Activated CD4-positive, alpha-beta T cell treated with anti-CD3 and anti-CD28 coated beads for 36 hours (primary cell): ENCODE results near the gene NEK1. TPM values are rescaled to one million over a fixed set of nuclear protein-coding genes. Genes with fewer than 3 reads are reported as not detected.

ENCODE experiments used
- ATAC-seq: fragments of 200-7000 bp; cut with Tn5 transposase; one replicate; pipeline ENCODE4 v1.10.0; 2021; ENCODE audit warnings: mild to moderate bottlenecking, moderate library complexity
- CTCF ChIA-PET: fragments of 350-600 bp; sonication (Branson Sonifier 250); formaldehyde crosslinking; loops from one replicate; lab custom pipeline; 2021; ENCODE audit warnings: antibody characterized with exemption; lab: Charles Lee
- POLR2A ChIA-PET: fragments of 350-600 bp; sonication (Branson Sonifier 250); formaldehyde crosslinking; loops from one replicate; lab custom pipeline; 2021; ENCODE audit warnings: antibody characterized with exemption, inconsistent platforms; lab: Charles Lee
- DNase-seq: peaks from one replicate; pipeline ENCODE4 v3.0.0-alpha.2; 2020
- H3K27ac Mint-ChIP-seq: one replicate; pipeline ENCODE4 v1.8.0; 2021; ENCODE audit warnings: mixed read lengths
- H3K27me3 Mint-ChIP-seq: one replicate; pipeline ENCODE4 v1.8.0; 2021; ENCODE audit warnings: mixed read lengths
- H3K36me3 Mint-ChIP-seq: one replicate; pipeline ENCODE4 v1.8.0; 2021; ENCODE audit warnings: low read depth, mixed read lengths
- H3K4me1 Mint-ChIP-seq: one replicate; pipeline ENCODE4 v1.8.0; 2021; ENCODE audit warnings: mixed read lengths
- H3K4me3 Mint-ChIP-seq: one replicate; pipeline ENCODE4 v1.8.0; 2021; ENCODE audit warnings: mild to moderate bottlenecking, moderate library complexity, mixed read lengths
- H3K9me3 Mint-ChIP-seq: one replicate; pipeline ENCODE4 v1.8.0; 2021; ENCODE audit warnings: low read depth, mixed read lengths
- intact Hi-C, 2 experiments: fragments of 100-400 bp; cut with DNase I in 1 of 2; cut with micrococcal nuclease in 1 of 2; formaldehyde crosslinking; loops; one replicate each; pipeline versions ENCODE4 v1.14.2 to v1.15.1; 2022 to 2024; cut with DNase I, micrococcal nuclease
- total RNA-seq, 2 experiments: library from RNA; stranded (reverse); gene quantifications; one replicate each; pipeline ENCODE4 v1.2.3, GENCODE V29; 2021

NEK1 gene
- total RNA-seq, 2 experiments from 2014 or later: 9.5 to 12.2 TPM

GRCh38 chr4:169397762-169398161 lies 214.6 kb downstream of the NEK1 start:
- H3K4me1 Mint-ChIP-seq: no peaks in the 10 kb centered on the region
- H3K9me3 Mint-ChIP-seq: no peaks in the 10 kb centered on the region
- no peak overlapping the region for H3K27ac Mint-ChIP-seq
- no peak overlapping the region for H3K4me3 Mint-ChIP-seq
- H3K36me3 Mint-ChIP-seq: peaks cover 9% of the 10 kb centered on the region
- CTCF ChIA-PET: no interaction called here
- intact Hi-C loops: no loop called here
- POLR2A ChIA-PET: interaction anchor here (0.6 kb wide), 1 partner anchor 149 kb away, joined by 6 read pairs; no protein-coding TSS in a partner anchor
- no peaks in the 10 kb centered on the region for H3K27me3 Mint-ChIP-seq
- ATAC-seq: no peak
- DNase-seq: no peak

GRCh38 chr4:169385376-169385775 lies 227.0 kb downstream of the NEK1 start:
- Mint-ChIP-seq H3K36me3 (no peaks in the 10 kb centered on the region), H3K27me3 (no peaks in the 10 kb centered on the region), H3K9me3 (peaks cover 6% of the 10 kb centered on the region), H3K4me1 (no peaks in the 10 kb centered on the region), H3K27ac (no peak overlapping the region), H3K4me3 (no peak overlapping the region)
- no peak for ATAC-seq
- DNase-seq: no peak
- CTCF ChIA-PET: interaction anchor here (0.7 kb wide), 1 partner anchor 229 kb away, joined by 3 read pairs; no protein-coding TSS in a partner anchor
- POLR2A ChIA-PET: no interaction called here
- intact Hi-C loops: no loop called here

- Mint-ChIP-seq H3K4me3 (no peak overlapping the region), H3K4me1 (no peaks in the 10 kb centered on the region), H3K9me3 (peaks cover 6% of the 10 kb centered on the region), H3K27ac (no peak overlapping the region), H3K36me3 (no peaks in the 10 kb centered on the region), H3K27me3 (no peaks in the 10 kb centered on the region)
- intact Hi-C loops: no loop called here
- ChIA-PET CTCF (no interaction called here), POLR2A (no interaction called here)
- DNase-seq: no peak
- ATAC-seq: no peak
Observed at GRCh38 chr4:169384779-169385178, 227.6 kb downstream of the NEK1 start.

- intact Hi-C loops: no loop called here
- Mint-ChIP-seq H3K4me3 (no peak overlapping the region), H3K27me3 (no peaks in the 10 kb centered on the region), H3K36me3 (no peaks in the 10 kb centered on the region), H3K9me3 (peaks cover 6% of the 10 kb centered on the region), H3K27ac (no peak overlapping the region), H3K4me1 (no peaks in the 10 kb centered on the region)
- ChIA-PET CTCF (no interaction called here), POLR2A (no interaction called here)
- DNase-seq (no peak), ATAC-seq (no peak)
Observed at GRCh38 chr4:169383724-169384123, 228.7 kb downstream of the NEK1 start.

- H3K27me3 Mint-ChIP-seq: no peaks in the 10 kb centered on the region
- POLR2A ChIA-PET: no interaction called here
- no peak for ATAC-seq
- H3K4me3 Mint-ChIP-seq: no peak overlapping the region
- H3K27ac Mint-ChIP-seq: no peak overlapping the region
- no peaks in the 10 kb centered on the region for H3K4me1 Mint-ChIP-seq
- peaks cover 24% of the 10 kb centered on the region for H3K9me3 Mint-ChIP-seq
- intact Hi-C loops: no loop called here
- DNase-seq: no peak
- peaks cover 2% of the 10 kb centered on the region for H3K36me3 Mint-ChIP-seq
- CTCF ChIA-PET: no interaction called here
Observed at GRCh38 chr4:169379688-169380087, 232.7 kb downstream of the NEK1 start.

- Mint-ChIP-seq H3K36me3 (peaks cover 2% of the 10 kb centered on the region), H3K27ac (no peak overlapping the region), H3K4me3 (no peak overlapping the region), H3K4me1 (no peaks in the 10 kb centered on the region), H3K9me3 (peaks cover 24% of the 10 kb centered on the region), H3K27me3 (no peaks in the 10 kb centered on the region)
- intact Hi-C loops: no loop called here
- ATAC-seq (no peak), DNase-seq (no peak)
- ChIA-PET CTCF (interaction anchor here (1.5 kb wide), 1 partner anchor 9 kb away, joined by 6 read pairs; no protein-coding TSS in a partner anchor), POLR2A (no interaction called here)
Observed at GRCh38 chr4:169377367-169377766, 235.0 kb downstream of the NEK1 start.

- intact Hi-C loops: no loop called here
- no peak overlapping the region for H3K4me3 Mint-ChIP-seq
- CTCF ChIA-PET: interaction anchor here (1.5 kb wide), 1 partner anchor 9 kb away, joined by 6 read pairs; no protein-coding TSS in a partner anchor
- POLR2A ChIA-PET: no interaction called here
- ATAC-seq (no peak), DNase-seq (no peak)
- H3K27ac Mint-ChIP-seq: no peak overlapping the region
- no peaks in the 10 kb centered on the region for H3K27me3 Mint-ChIP-seq
- no peaks in the 10 kb centered on the region for H3K4me1 Mint-ChIP-seq
- H3K9me3 Mint-ChIP-seq: peaks cover 23% of the 10 kb centered on the region
- peaks cover 2% of the 10 kb centered on the region for H3K36me3 Mint-ChIP-seq
Observed at GRCh38 chr4:169376421-169376820, 236.0 kb downstream of the NEK1 start.

- Mint-ChIP-seq H3K9me3 (peaks cover 16% of the 10 kb centered on the region), H3K27ac (no peak overlapping the region), H3K4me3 (no peak overlapping the region), H3K27me3 (no peaks in the 10 kb centered on the region), H3K4me1 (no peaks in the 10 kb centered on the region), H3K36me3 (peaks cover 2% of the 10 kb centered on the region)
- POLR2A ChIA-PET: no interaction called here
- DNase-seq: no peak
- CTCF ChIA-PET: no interaction called here
- intact Hi-C loops: no loop called here
- ATAC-seq: no peak
Observed at GRCh38 chr4:169372791-169373190, 239.6 kb downstream of the NEK1 start.

- Mint-ChIP-seq H3K9me3 (peaks cover 8% of the 10 kb centered on the region), H3K4me3 (no peak overlapping the region), H3K36me3 (no peaks in the 10 kb centered on the region), H3K27me3 (no peaks in the 10 kb centered on the region), H3K27ac (no peak overlapping the region), H3K4me1 (no peaks in the 10 kb centered on the region)
- ChIA-PET CTCF (no interaction called here), POLR2A (no interaction called here)
- ATAC-seq (no peak), DNase-seq (no peak)
- intact Hi-C loops: no loop called here
Observed at GRCh38 chr4:169369634-169370033, 242.7 kb downstream of the NEK1 start.

- no peak for DNase-seq
- H3K4me3 Mint-ChIP-seq: no peak overlapping the region
- H3K27ac Mint-ChIP-seq: no peak overlapping the region
- intact Hi-C loops: no loop called here
- POLR2A ChIA-PET: no interaction called here
- peaks cover 8% of the 10 kb centered on the region for H3K9me3 Mint-ChIP-seq
- no peaks in the 10 kb centered on the region for H3K36me3 Mint-ChIP-seq
- H3K27me3 Mint-ChIP-seq: peaks cover 5% of the 10 kb centered on the region
- H3K4me1 Mint-ChIP-seq: no peaks in the 10 kb centered on the region
- ATAC-seq: no peak
- CTCF ChIA-PET: interaction anchor here (2.1 kb wide), 1 partner anchor 9 kb away, joined by 6 read pairs; no protein-coding TSS in a partner anchor
Observed at GRCh38 chr4:169367826-169368225, 244.6 kb downstream of the NEK1 start.

- no peak for ATAC-seq
- Mint-ChIP-seq H3K36me3 (no peaks in the 10 kb centered on the region), H3K4me1 (no peaks in the 10 kb centered on the region), H3K27me3 (peaks cover 6% of the 10 kb centered on the region), H3K27ac (no peak overlapping the region), H3K9me3 (peaks cover 8% of the 10 kb centered on the region), H3K4me3 (no peak overlapping the region)
- CTCF ChIA-PET: interaction anchor here (2.1 kb wide), 1 partner anchor 10 kb away, joined by 6 read pairs; no protein-coding TSS in a partner anchor
- DNase-seq: no peak
- POLR2A ChIA-PET: no interaction called here
- intact Hi-C loops: no loop called here
Observed at GRCh38 chr4:169366821-169367220, 245.6 kb downstream of the NEK1 start.

- Mint-ChIP-seq H3K4me1 (no peaks in the 10 kb centered on the region), H3K4me3 (no peak overlapping the region), H3K36me3 (no peaks in the 10 kb centered on the region), H3K27me3 (peaks cover 7% of the 10 kb centered on the region), H3K9me3 (peaks cover 8% of the 10 kb centered on the region), H3K27ac (no peak overlapping the region)
- intact Hi-C loops: no loop called here
- no peak for DNase-seq
- CTCF ChIA-PET: interaction anchor here (0.6 kb wide), 1 partner anchor 40 kb away, joined by 4 read pairs; no protein-coding TSS in a partner anchor
- no peak for ATAC-seq
- POLR2A ChIA-PET: no interaction called here
Observed at GRCh38 chr4:169362607-169363006, 249.8 kb downstream of the NEK1 start.
